ENCODE results near the gene UQCC2.

Gene UQCC2

GRCh38 chr6:33725222-33725621 is 13.7 kb upstream of the UQCC2 start:
- no peak for FAIRE-seq

- no peak for FAIRE-seq
Observed at GRCh38 chr6:33724102-33725023, 12.9 kb upstream of the UQCC2 start.

GRCh38 chr6:33723371-33724085 is 12.0 kb upstream of the UQCC2 start:
- FAIRE-seq: no peak

DNA sequence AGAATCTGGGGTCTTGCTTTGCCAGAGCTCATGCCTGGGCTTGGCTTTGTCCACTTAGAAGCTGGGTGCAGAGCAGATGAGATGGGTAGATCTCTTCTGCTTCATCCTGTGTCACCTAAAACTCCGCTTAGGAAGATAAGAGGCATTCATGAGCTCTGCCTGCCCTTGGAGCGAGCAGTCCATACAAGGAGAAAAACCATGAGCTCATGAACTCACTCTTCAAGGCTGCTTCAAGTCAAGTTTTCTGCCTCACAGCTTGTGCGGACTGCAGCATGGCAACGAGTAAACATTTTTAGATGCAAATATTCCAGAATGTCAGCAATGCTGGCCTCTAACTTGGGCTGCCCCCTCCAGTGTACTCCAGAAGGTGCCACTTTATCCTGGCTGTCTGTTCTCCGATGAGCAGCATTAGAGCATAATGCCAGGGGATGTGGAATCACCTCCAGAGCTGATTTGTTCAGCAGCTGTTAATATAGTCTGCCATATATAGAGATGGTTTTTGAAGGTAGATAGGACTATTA is 10.7 kb upstream of the UQCC2 start:
- no peak for FAIRE-seq

- no peak for FAIRE-seq
Observed at GRCh38 chr6:33721508-33721907, 10.0 kb upstream of the UQCC2 start.

DNA sequence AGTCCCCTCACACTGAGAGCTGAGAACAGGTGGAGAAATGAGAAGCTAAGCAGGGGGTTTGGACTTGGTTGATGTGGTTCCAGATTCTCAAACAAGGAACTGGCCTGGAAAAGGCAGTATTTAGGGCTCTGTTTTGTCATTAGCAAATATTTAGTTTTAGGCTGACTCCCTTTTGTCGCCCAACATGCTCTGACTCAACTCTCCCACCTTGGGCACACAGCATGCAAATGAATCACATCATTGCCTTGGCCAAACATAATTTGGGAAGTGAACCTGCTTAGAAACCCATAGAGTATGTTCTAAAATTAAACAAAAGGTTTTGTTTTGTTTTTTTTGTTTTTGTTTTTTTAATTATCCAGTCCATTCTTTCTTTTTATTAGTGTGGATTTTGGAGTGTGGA is 9.5 kb upstream of the UQCC2 start:
- no peak for FAIRE-seq

DNA sequence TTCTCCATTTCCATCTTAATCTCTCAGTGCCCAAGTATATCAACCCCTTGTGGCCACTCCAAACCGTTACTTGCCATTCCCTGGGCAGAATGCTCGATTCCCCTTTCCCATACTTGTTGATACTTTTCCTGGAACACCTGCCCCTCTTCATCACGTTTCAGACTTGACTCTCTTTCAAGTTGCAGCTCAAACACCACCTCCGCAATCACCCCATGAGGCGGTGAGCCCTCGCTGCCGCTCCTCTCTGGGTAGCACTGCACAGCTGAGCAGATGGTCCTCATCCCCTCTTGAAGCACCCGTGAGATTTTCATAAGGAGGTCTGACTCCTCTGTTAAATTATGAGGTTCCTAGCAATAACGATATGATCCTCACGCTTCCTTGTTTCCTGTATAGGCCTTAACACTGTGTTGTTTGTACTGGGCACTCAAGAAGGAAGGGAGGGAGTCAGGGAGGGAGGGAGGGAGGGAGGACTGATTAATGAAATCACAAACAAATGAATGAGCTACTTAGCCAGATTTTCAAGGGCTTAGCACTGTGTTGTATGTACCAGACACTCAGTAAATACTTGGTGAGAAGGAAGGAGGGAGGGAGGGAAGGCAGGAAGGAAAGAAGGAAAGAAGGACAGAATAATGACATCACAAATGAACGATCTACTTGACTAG is 8.0 kb upstream of the UQCC2 start:
- FAIRE-seq: no peak

- no peak for FAIRE-seq
Observed at GRCh38 chr6:33718713-33719112, 7.2 kb upstream of the UQCC2 start.

DNA sequence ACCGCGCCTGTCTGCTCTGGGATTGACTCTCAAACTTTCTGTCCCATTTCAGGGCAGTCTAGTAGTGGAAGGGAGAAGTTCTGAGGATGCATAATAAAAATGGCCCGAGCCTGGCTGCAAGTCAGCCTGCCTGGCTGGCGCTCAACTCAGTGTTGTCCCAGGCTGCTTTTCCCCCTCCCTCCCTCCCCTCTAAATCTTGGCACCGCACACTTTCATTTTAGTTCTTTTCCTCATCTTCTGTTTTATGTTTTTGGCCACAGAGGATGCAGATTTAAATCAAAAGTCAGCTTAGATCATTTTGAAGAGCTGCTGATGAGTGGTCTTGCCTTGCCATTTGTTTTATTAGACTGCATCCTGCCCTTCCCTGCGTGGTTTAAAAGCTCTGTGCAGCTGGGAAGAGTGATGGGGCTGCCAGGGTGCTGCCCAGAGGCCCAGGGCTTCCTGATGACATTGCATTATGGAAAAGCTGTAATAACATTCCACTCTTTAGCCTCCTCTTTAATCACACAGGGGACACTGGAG is 6.5 kb upstream of the UQCC2 start:
- FAIRE-seq: no peak

DNA sequence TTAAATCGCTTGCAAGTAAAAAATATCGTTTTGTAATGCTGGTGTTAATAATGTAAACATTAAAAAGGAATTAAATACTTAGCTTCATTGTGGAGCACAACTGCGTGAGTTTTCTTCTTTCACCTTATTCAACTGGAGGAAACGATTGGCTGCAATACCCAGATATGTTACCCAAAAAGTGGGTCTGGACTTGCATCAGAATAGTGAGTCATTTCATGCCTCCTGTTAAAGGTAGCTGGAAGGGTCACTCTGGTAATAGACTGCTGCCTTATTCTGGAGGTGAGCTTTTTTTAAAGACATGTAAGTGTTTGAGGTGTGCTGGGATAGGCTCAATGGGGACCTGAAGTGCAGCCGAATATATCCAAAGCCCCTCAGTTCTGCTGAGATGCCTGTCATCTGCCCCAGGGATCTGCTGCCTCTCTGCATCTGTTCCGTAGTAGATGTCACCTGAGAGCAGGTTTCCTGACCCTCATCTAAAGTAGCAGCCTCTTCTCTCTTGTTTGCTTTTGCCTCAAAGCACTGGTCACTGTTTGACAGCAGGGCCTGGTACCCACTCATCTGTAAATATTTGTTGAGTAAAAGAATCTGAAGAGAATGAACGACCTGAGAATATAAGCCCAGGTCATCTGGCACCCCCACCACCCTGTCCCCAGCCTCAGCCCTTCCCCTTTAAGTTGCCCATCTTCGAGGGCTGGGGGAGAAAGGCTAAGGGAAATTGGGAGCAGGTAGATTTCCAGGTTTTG is 5.6 kb upstream of the UQCC2 start:
- FAIRE-seq: no peak

DNA sequence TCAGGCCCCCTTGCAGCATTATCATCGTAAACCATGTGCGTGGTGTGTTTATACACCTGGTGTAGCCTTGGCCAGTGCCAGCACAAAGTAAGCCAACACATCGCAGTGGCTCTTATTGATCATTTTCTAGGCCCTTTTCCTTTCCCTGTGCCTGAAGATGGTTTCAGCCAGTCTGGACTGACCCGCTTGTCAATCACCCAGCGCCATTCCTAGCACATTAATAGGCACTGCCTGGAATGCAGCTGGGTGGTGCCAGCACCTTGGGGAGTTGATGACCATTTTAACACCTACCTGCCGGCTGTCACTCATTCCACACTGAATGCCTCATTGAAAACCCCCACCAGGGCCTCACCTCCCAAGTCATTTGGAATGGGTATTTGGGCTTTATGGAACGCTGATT is 4.9 kb upstream of the UQCC2 start:
- no peak for FAIRE-seq

- no peak for FAIRE-seq
Observed at GRCh38 chr6:33714385-33715040, 3.0 kb upstream of the UQCC2 start.

GRCh38 chr6:33713786-33714185 is 2.3 kb upstream of the UQCC2 start:
- no peak for FAIRE-seq

DNA sequence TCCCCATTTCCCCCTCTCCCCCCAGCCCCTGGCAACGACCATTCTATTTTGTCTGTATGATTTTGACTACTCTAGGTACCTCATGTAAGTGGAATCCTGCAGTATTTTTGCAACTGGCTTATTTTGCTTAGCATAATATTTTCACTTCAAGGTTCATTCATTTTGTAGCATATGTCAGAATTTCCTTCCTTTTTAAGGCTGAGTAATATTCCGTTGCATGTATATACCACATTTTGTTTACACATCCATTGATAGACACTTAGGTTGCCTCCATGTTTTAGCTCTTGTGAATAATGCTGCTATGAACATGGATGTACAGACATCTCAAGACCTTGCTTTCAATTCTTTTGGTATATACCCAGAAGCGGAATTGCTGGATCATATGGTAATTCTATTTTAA is 1.4 kb upstream of the UQCC2 start:
- FAIRE-seq: no peak

- no peak for FAIRE-seq
Observed at GRCh38 chr6:33710296-33711121, 991 bp downstream of the UQCC2 start.

DNA sequence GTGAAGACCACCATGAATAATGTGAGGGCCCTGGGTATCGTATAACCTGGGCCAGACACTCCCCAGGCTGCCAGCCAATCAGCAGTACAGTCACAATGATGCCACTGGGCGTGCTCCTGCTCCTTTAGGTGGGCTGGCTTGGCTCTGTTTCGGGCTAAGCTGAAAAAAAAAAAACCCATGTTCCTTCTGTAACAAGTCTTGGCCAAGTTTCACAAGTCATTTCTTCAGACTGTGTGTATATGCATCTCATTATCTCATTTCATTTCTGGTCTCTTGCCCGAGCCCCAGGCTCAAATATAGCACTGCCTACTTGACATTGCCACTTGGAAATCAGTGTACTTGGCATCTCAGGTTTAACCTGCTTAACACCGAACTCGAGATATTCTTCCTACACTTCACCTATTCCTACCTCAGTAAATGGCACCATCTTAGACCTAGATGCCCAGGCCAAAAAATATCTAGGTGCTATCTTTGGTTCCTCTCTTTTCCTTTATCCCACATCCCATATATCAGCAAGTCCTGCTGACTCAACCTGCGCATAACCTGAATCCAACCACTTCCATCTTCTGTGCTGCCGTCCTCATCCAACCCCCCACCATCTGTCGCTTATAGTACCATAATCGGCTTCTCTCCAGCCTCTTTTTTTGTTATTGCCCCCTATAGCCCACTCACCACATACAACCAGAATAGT is 1.8 kb downstream of the UQCC2 start:
- FAIRE-seq: no peak

DNA sequence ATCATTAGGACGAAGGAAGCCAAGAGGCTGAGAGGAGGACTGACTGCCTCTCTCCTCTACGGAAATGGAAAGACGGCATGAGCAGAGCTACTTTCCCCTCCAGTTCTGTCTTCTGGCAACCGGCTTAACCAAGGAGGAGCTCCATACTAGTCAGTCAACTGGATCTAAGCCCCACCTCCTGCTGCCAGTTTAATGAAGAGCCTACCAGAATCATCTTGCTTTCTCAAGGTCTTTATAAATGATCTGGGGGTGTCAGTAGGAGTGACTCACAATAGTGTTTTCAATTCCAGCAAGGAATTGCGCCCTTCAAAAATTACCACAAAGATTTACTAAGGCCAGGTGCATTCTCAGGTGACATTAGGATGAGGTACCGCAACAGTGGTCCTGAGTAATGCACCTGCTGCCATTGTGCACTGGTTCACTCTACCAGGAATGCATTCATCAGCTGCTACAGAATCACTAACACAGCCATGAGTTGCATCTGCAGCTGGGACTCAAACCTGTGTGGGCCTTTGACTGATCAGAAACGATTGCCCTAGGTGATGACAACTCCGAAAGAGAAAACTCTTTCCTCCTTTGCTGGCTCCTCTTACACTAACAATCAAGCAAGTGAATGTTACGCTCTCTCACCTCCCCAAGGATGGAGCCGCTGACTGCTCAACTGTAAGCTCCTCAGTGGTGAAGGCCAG is 2.8 kb downstream of the UQCC2 start:
- no peak for FAIRE-seq

DNA sequence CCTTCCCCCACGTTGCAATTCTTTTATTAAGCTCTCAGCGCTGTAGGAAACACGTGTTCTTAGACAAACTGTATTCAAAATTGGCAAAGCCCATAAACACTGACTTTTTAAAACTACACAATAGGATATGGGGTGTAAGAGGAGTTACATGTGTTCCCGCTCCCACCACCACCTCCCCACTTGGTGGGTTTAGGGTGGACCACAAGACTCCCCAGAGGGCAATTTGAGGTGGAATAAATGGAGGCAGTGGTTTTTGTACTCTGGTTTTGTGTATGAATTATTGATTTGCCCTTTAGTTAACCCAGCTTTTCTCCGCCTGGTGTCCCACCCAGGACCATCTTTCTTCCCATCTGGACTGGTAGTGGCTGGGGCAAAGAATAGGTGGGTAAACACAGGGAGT is 3.7 kb downstream of the UQCC2 start:
- no peak for FAIRE-seq

DNA sequence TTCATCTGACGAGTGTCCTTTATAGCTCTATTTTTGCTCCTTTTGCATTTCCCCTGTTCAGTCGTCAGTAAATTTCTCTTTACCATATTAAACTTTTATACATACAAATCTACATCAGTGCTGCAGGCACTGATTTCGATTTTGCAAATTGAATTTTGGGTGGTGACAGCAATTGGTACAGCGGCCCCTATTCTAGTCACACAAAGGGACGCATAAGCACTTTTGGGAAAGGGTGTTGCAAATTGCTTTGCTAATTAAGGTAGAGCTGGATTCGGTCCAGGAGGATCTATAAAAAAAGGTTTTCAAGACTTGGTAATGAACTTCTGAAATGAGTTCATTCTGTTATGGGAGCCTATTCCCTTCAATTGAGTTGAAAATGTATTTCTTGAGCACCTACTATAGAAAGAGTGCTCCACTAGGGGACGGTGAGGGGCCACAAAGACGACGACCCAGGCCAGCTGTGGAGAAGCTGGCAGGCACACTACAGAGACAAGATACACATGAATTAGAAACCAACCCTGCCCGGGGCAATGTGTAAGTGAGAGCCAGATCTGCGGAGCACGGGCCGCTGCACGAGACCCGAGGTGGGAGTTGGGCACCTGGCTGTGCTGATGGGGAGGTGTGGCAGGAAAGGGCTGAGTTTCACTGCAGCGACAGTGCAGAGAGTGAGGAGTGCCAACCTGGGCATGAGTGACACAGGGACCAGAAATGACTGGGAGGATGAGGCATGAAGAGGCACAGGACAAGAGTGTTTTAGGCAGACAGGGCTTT is 5.4 kb downstream of the UQCC2 start:
- FAIRE-seq: no peak

Data from TTC549 (cell line).